Hindlimb muscle (tissue), 1 donor: Measurements from ENCODE around the gene SPC24. TPM values are rescaled to one million over a fixed set of nuclear protein-coding genes. Genes with fewer than 3 reads are reported as not detected.
"Not testable (repeated sequence)": the region's sequence is repeated elsewhere in the genome, so short reads cannot be mapped to it uniquely, and the experiment has no call there.

Experiments used
- DNase-seq: peaks from one replicate; pipeline ENCODE4 v3.0.0-alpha.2; 2013
- polyA plus RNA-seq: library from polyadenylated mRNA; unstranded; fragments of 120-200 nt; gene quantifications from one replicate; pipeline ENCODE4 v1.2.1, GENCODE V29; 2013; ENCODE audit not compliant: insufficient read length

The SPC24 gene
- polyA plus RNA-seq, 1 donor: 10.2 TPM

DNA sequence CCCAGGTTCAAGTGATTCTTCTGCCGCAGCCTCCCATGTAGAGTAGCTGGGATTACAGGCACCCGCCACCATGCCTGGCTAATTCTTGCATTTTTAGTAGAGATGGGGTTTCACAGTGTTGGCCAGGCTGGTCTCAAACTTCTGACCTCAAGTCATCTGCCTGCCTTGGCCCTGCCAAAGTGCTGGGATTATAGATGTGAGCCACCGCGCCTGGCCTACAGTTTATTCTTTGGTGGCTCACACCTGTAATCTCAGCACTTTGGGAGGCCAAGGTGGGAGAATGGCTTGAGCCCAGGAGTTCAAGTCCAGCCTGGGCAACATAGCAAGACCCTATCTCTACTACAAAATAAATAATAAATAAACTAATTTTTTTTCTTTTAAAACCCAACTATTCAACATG, 31.4 kb downstream of the SPC24 start:
- DNase-seq: not testable (repeated sequence)

DNA sequence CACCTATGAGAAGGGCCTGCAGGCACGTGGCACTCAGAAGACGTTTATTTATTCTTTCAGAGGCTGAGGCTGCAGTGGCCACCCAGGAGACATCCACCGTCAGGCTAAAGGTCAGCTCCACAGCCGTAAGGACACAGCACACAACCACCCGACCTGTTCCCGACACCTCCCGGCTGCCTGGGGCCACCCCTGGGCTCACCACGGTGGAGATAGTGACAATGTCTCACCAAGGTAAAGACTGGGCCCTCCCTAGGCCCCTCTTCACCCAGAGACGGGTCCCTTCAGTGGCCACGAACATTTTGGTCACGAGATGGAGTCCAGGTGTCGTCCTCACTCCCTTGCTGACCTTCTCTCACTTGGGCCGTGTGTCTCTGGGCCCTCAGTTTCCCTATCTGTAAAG, 32.5 kb downstream of the SPC24 start:
- DNase-seq: no peak

DNA sequence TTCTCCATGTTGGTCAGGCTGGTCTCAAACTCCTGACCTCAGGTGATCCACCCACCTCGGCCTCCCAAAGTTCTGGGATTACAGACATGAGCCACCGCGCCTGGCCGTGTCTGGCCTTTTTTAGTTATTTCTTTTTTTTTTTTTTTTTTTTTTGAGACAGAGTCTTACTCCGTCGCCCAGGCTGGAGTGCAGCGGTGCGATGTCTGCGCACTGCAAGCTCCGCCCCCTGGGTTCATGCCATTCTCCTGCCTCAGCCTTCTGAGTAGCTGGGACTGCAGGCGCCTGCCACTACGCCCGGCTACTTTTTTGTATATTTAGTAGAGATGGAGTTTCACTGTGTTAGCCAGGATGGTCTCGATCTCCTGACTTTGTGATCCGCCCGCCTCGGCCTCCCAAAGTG, 33.6 kb downstream of the SPC24 start:
- DNase-seq: not testable (repeated sequence)

DNA sequence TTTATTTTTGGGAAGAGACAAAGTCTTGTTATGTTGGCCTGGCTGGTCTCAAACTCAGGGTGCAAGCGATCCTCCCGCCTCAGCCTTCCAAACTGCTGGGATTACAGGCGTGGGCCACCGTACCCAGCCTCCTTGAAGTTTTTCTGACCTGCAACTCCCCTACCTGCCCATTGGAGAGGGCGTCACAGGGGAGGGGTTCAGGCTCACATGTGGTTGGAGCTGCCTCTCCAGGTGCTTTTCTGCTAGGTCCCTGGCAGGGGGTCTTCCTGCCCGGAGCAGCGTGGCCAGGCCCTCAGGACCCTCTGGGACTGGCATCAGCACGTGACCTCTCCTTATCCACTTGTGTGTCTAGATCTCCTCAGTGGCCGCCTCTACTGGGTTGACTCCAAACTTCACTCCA, 39.1 kb downstream of the SPC24 start:
- no peak for DNase-seq

DNA sequence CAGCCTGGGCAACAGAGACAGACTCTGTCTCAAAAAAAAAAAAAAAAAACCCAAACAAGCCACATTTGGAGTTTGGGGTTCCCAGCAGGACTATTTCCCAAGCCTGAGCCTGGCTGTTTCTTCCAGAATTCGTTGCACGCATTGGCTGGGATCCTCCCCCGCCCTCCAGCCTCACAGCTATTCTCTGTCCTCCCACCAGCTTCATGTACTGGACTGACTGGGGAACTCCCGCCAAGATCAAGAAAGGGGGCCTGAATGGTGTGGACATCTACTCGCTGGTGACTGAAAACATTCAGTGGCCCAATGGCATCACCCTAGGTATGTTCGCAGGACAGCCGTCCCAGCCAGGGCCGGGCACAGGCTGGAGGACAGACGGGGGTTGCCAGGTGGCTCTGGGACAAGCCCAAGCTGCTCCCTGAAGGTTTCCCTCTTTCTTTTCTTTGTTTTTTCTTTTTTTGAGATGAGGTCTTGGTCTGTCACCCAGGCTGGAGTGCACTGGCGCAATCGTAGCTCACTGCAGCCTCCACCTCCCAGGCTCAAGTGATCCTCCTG, 39.6 kb downstream of the SPC24 start:
- no peak for DNase-seq

DNA sequence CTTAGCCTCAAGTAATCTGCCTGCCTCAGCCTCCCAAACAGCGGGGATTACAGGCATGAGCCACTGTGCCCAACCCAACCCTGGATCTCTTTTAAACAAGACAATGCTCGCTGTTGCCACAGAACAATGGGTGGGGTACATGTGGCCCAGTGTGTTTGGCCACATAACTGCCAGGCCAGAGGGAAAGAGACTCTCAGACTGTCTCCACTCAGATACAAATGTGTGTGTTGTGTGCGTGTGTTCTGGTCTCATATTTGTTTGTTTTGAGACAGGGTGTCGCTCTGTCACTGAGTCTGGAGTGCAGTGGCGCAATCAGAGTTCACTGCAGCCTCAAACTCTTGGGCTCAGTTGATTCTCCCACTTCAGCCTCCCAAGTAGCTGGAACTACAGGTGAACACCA, 40.5 kb downstream of the SPC24 start:
- no peak for DNase-seq

DNA sequence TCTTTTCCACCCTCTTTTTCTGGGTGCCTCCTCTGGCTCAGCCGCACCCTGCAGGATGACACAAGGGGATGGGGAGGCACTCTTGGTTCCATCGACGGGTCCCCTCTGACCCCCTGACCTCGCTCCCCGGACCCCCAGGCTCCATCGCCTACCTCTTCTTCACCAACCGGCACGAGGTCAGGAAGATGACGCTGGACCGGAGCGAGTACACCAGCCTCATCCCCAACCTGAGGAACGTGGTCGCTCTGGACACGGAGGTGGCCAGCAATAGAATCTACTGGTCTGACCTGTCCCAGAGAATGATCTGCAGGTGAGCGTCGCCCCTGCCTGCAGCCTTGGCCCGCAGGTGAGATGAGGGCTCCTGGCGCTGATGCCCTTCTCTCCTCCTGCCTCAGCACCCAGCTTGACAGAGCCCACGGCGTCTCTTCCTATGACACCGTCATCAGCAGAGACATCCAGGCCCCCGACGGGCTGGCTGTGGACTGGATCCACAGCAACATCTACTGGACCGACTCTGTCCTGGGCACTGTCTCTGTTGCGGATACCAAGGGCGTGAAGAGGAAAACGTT, 42.4 kb downstream of the SPC24 start:
- no peak for DNase-seq

DNA sequence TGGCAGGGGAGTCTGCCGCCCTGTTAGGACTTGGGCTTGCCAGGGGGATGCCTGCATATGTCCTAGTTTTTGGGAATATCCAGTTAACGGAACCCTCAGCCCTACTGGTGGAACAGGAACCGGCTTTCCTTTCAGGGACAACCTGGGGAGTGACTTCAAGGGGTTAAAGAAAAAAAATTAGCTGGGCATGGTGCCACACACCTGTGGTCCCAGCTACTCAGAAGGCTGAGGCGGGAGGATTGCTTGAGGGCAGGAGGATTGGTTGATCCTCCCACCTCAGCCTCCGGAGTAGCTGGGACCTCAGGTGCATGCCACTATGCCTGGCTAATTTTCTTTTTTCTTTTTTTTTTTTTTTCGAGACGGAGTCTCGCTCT, 43.8 kb downstream of the SPC24 start:
- DNase-seq: no peak

DNA sequence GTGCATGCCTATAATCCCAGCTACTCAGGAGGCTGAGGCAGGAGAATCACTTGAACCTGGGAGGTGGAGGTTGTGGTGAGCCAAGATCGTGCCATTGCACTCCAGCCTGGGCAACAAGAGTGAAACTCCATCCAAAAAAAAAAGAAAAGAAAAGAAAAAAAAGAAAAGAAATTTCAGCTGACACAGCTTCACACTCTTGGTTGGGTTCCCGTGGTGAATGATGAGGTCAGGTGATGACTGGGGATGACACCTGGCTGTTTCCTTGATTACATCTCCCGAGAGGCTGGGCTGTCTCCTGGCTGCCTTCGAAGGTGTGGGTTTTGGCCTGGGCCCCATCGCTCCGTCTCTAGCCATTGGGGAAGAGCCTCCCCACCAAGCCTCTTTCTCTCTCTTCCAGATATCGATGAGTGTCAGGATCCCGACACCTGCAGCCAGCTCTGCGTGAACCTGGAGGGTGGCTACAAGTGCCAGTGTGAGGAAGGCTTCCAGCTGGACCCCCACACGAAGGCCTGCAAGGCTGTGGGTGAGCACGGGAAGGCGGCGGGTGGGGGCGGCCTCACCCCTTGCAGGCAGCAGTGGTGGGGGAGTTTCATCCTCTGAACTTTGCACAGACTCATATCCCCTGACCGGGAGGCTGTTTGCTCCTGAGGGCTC, 44.3 kb downstream of the SPC24 start:
- DNase-seq: no peak

DNA sequence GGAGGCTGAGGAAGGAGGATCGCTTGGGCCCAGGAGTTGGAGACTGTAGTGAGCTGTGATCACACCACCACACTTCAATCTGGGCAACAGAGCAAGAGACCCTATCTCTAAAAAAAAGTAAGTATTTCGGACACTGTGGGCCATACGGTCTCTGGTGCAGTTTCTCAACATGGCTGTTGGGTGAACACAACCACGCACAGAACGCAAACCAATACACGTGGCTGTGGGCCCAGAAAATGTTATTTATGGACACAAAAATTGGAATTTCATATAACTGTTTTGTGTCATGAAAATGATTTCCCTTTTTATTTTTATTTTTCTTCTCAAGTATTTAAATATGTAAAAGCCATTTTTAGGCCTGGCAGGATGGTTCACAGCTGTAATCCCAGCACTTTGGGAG, 46.8 kb downstream of the SPC24 start:
- no peak for DNase-seq

DNA sequence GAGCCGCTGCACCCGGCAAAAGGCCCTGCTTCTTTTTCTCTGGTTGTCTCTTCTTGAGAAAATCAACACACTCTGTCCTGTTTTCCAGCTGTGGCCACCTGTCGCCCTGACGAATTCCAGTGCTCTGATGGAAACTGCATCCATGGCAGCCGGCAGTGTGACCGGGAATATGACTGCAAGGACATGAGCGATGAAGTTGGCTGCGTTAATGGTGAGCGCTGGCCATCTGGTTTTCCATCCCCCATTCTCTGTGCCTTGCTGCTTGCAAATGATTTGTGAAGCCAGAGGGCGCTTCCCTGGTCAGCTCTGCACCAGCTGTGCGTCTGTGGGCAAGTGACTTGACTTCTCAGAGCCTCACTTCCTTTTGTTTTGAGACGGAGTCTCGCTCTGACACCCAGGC, 49.1 kb downstream of the SPC24 start:
- peak; percentile 49 for DNase-seq

DNA sequence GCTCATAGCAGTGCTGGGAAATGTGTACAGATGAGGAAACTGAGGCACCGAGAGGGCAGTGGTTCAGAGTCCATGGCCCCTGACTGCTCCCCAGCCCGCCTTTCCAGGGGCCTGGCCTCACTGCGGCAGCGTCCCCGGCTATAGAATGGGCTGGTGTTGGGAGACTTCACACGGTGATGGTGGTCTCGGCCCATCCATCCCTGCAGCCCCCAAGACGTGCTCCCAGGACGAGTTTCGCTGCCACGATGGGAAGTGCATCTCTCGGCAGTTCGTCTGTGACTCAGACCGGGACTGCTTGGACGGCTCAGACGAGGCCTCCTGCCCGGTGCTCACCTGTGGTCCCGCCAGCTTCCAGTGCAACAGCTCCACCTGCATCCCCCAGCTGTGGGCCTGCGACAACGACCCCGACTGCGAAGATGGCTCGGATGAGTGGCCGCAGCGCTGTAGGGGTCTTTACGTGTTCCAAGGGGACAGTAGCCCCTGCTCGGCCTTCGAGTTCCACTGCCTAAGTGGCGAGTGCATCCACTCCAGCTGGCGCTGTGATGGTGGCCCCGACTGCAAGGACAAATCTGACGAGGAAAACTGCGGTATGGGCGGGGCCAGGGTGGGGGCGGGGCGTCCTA, 50.5 kb downstream of the SPC24 start:
- DNase-seq: no peak

DNA sequence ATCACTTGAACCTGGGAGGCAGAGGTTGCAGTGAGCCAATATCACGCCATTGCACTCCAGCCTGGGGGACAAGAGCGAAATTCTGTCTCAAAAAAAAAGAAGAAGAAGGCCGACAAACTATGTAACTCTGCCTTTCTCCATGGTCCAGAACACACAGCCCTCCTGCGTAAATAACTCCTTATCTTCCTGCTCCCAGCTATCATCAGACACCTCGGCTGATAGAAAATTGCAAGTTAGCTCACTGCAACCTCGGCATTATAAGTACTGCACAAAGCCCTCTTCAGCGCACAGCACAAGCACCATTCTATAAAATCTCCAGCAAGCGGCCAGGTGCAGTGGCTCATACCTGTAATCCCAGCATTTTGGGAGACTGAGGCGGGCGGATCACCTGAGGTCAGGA, 51.9 kb downstream of the SPC24 start:
- DNase-seq: not testable (repeated sequence)

DNA sequence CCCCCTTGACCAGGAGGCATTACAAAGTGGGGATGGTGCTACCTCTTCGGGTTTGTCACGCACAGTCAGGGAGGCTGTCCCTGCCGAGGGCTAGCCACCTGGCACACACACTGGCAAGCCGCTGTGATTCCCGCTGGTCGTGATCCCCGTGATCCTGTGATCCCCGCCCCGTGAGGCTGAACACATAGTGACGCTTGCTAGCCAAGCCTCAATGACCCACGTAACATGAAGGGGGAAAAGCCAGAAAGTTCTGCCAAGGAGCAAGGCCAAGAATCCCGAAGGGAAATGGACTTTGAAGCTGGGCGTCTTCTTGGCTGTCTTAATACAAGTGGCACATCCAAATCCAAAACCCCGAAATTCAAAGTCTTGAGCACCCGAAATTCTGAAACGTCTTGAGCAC, 52.6 kb downstream of the SPC24 start:
- no peak for DNase-seq

DNA sequence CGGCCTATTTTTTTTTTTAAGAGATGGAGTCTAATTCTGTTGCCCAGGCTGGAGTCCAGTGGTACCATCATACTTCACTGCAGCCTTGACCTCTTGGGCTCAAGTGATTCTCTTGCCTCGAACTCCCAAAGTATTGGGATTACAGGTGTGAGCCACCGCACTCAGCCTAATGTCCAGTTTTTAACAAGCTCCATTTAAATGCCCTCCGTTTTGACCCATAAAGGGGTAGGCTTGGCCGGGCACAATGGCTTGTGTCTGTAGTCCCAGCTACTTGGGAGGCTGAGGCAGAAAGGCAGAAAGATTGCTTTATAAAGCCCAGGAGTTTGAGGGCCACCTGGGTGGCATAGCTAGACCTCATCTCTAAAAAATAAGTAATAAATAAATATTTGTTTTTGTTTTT, 54.5 kb downstream of the SPC24 start:
- DNase-seq: no peak

DNA sequence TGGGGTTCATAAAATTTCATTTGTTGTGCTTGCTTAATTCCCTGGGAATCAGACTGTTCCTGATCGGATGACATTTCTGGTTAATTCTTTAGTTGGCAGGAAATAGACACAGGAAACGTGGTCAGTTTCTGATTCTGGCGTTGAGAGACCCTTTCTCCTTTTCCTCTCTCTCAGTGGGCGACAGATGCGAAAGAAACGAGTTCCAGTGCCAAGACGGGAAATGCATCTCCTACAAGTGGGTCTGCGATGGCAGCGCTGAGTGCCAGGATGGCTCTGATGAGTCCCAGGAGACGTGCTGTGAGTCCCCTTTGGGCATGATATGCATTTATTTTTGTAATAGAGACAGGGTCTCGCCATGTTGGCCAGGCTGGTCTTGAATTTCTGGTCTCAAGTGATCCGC, 55.5 kb downstream of the SPC24 start:
- no peak for DNase-seq

DNA sequence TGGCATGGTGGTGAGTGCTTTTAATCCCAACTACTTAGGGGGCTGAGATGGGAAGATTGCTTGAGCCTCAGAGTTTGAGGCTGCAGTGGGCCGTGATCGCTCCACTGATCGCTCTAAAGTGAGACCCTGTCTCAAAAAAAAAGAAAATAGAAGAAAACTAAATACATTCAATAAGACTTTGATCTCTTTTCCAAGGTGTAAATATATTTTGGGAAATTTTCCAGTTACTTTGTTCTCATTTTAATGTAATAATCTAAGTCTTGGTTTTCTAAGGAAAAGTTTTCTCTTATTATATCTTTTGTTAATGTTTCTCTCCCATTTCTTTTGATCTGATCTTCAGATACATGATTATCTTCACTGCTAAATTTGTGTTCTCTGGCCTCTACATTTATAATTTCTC, 56.7 kb downstream of the SPC24 start:
- no peak for DNase-seq

DNA sequence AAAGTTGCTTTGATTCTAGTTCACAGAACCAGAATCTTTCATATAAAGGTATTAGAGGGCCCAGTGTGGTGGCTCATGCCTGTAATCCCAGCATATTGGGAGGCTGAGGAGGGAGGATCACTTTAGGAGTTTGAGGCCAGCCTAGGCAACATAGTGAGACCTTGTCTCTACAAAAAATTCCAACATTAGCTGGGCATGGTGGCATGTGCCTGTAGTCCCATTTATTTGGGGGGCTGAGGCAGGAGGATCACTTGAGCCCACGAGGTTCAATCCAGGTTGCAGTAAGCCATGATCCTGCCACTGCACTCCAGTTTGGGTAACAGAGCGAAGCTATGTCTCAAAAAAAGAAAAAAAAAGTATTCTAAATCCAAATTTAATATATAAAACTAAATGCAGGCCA, 57.3 kb downstream of the SPC24 start:
- DNase-seq: no peak

DNA sequence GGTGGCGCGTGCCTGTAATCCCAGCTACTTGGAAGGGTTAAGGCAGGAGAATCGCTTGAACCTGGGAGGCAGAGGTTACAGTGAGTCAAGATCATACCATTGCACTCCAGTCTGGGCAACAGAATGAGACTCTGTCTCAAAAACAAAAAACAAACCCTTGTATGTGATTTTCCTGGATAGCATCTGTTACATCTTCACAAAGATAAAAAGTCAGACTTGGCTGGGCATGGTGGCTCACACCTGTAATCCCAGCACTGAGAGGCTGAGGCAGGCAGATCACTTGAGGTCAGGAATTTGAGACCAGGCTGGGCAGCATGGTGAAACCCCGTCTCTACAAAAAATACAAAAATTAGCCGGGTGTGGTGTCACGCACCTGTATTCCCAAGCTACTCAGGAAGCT, 58.2 kb downstream of the SPC24 start:
- not testable (repeated sequence) for DNase-seq

DNA sequence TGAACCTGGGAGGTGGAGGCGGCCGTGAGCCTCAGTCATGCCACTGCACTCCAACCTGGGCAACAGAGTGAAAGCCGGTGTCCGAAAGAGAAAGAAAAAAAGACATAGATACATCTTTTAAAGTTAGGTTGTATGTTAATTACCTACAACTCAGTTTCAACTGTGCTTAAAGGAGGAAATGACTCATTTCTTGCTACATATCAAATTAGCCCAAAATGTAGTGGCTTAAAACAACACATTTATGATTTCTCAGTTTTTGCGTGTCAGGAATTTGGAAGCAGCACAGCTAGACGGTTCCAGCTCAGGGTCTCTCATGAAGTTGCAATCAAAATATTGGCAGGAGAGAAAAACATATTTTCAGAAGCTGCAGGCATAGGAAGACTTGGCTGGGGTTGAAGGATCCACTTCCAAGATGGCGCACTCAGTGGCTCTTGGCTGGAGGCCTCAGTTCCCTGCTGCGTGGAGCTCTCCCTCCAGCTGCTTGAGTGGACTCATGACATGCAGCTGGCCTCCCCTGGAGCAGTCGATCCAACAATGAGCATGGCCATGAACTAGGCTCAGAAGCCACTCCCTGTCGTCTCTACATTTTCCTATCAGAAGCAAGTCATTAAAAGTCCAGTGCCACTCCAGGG, 59.3 kb downstream of the SPC24 start:
- DNase-seq: peak; percentile 90
